ENCODE measurements around the gene USP34.

Gene USP34

DNA sequence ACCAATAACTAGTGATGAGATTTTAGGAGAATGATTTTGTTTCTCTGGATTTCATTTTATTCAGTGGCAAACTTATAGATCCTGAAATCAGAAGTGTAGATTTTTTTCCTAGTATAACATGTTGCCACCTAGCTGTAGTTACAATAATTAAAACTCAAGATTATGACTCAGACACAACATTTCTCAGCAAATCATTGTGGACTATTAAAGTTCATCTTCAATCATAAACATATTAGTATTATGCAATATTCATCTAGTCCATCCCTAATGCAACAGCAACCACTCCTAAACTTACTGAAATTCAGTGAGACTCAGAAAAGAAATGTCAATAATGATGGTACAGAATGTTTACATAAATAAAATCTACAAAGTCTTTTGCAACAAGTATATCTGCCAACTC, 51.3 kb downstream of the USP34 start:
- TF ChIP-seq TCF4 (CRISPR knock-in tag; IDR thresholded peaks at IDR 0.05; ENCODE audit: borderline replicate concordance) (no peak), ZFP3 (CRISPR knock-in tag; IDR thresholded peaks at IDR 0.05) (no peak), ISL1 (CRISPR knock-in tag; IDR thresholded peaks at IDR 0.05) (no peak), TOX (CRISPR knock-in tag; IDR thresholded peaks at IDR 0.05; ENCODE audit: borderline replicate concordance) (no peak), ESRRG (CRISPR knock-in tag; IDR thresholded peaks at IDR 0.05) (no peak), SNAI2 (CRISPR knock-in tag; IDR thresholded peaks at IDR 0.05) (no peak), CSDC2 (CRISPR knock-in tag; IDR thresholded peaks at IDR 0.05) (no peak), ZC3H10 (CRISPR knock-in tag; IDR thresholded peaks at IDR 0.05) (no peak)
- TF ChIP-seq, protein P1, sequence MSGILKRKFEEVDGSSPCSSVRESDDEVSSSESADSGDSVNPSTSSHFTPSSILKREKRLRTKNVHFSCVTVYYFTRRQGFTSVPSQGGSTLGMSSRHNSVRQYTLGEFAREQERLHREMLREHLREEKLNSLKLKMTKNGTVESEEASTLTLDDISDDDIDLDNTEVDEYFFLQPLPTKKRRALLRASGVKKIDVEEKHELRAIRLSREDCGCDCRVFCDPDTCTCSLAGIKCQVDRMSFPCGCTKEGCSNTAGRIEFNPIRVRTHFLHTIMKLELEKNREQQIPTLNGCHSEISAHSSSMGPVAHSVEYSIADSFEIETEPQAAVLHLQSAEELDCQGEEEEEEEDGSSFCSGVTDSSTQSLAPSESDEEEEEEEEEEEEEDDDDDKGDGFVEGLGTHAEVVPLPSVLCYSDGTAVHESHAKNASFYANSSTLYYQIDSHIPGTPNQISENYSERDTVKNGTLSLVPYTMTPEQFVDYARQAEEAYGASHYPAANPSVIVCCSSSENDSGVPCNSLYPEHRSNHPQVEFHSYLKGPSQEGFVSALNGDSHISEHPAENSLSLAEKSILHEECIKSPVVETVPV (CRISPR knock-in tag; IDR thresholded peaks at IDR 0.05), result no peak
- TF ChIP-seq, protein P2, sequence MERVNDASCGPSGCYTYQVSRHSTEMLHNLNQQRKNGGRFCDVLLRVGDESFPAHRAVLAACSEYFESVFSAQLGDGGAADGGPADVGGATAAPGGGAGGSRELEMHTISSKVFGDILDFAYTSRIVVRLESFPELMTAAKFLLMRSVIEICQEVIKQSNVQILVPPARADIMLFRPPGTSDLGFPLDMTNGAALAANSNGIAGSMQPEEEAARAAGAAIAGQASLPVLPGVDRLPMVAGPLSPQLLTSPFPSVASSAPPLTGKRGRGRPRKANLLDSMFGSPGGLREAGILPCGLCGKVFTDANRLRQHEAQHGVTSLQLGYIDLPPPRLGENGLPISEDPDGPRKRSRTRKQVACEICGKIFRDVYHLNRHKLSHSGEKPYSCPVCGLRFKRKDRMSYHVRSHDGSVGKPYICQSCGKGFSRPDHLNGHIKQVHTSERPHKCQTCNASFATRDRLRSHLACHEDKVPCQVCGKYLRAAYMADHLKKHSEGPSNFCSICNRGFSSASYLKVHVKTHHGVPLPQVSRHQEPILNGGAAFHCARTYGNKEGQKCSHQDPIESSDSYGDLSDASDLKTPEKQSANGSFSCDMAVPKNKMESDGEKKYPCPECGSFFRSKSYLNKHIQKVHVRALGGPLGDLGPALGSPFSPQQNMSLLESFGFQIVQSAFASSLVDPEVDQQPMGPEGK (CRISPR knock-in tag; IDR thresholded peaks at IDR 0.05; ENCODE audit: borderline replicate concordance), result no peak
- no peak for ATAC-seq

DNA sequence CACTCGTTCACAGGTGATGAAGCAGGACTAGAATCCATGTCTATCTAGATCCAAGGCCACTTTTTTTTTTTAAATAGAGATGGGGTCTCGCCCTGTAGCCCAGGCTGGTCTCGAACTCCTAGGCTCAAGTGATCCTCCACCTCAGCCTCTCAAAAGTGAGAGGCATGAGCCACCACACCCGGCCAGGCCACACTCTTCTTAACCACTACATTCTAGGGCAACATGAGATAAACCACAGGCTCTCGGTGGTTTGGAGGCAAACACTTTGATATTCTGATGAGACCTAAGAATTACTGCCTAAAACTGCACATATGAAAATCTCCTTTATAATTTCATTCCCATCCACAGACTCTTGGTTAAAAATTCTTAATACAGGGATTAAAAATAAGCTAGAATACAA, 51.8 kb downstream of the USP34 start:
- ATAC-seq, result no peak
- TF ChIP-seq SNAI2 (CRISPR knock-in tag; IDR thresholded peaks at IDR 0.05), result no peak
- TF ChIP-seq, protein P2 (CRISPR knock-in tag; IDR thresholded peaks at IDR 0.05; ENCODE audit: borderline replicate concordance), result no peak
- TF ChIP-seq BACH2 (CRISPR knock-in tag; IDR thresholded peaks at IDR 0.05; ENCODE audit: borderline replicate concordance), result no peak
- TF ChIP-seq ZFP3 (CRISPR knock-in tag; IDR thresholded peaks at IDR 0.05), result no peak
- TF ChIP-seq ZNF565 (CRISPR knock-in tag; conservative IDR thresholded peaks at IDR 0.05; ENCODE audit: low read depth), result no peak

DNA sequence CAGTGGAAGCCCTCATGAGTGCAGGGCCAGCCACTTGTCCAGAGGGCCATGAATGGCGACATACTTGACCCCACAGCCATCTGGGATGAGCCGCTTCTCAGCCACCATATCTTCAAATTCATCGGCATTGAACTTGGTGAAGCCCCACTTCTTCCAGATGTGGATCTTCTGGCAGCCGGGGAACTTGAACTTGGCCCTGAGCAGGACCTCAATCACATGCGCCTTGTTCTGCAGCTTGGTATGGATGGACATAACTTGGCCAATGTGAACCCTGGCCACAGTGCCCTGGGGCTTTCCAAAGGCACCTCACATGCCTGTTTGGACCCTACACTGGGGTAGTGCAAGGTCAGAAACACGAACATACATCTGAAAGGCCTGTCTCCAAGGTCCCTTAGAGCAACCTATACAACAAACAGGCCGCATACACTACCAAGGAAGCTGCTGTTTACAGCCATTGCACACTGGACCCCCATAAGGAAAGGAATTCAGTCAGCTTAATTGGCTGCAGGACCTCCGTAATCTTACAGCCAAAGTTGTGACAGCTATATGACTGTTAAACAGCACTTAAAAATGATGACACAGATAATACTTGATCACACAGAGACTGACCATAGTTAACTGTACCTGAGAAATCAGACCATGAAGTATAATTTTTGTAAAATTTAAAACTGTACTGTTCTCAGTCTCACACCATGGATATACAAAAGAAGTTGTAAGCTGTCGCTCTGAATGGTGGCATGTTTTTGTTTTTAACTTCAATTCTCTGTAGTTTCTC, 53.8 kb downstream of the USP34 start:
- TF ChIP-seq PPARA (CRISPR knock-in tag; IDR thresholded peaks at IDR 0.05; ENCODE audit: borderline replicate concordance) (no peak), ZFP30 (CRISPR knock-in tag; IDR thresholded peaks at IDR 0.05) (no peak), CSDC2 (CRISPR knock-in tag; IDR thresholded peaks at IDR 0.05) (no peak), ZFP3 (CRISPR knock-in tag; IDR thresholded peaks at IDR 0.05) (no peak), ZNF565 (CRISPR knock-in tag; conservative IDR thresholded peaks at IDR 0.05; ENCODE audit: low read depth) (no peak), TCF4 (CRISPR knock-in tag; IDR thresholded peaks at IDR 0.05; ENCODE audit: borderline replicate concordance) (no peak), ZNF70 (CRISPR knock-in tag; IDR thresholded peaks at IDR 0.05) (no peak), GLIS3 (CRISPR knock-in tag; IDR thresholded peaks at IDR 0.05) (no peak), ZC3H10 (CRISPR knock-in tag; IDR thresholded peaks at IDR 0.05) (no peak)
- TF ChIP-seq, protein P3, sequence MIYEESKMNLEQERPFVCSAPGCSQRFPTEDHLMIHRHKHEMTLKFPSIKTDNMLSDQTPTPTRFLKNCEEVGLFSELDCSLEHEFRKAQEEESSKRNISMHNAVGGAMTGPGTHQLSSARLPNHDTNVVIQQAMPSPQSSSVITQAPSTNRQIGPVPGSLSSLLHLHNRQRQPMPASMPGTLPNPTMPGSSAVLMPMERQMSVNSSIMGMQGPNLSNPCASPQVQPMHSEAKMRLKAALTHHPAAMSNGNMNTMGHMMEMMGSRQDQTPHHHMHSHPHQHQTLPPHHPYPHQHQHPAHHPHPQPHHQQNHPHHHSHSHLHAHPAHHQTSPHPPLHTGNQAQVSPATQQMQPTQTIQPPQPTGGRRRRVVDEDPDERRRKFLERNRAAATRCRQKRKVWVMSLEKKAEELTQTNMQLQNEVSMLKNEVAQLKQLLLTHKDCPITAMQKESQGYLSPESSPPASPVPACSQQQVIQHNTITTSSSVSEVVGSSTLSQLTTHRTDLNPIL (CRISPR knock-in tag; IDR thresholded peaks at IDR 0.05; ENCODE audit: low read depth), result no peak

DNA sequence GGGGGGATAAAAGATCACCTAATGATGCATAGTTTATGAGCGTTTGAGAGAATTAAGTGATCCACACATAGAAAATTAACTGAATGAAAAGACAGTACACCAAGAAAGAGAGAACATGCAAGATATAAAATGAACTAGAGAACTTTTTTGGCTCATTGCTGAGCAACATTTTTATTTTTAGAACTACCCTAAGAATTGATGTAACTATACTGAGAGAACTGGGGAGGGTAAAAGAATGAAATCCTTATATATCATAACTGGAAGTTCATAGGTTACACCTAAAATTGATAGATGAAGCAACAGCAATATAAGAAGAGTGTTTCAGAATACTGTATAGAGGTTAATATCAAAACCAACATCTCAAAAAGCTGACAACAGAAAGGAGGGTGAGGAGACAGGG, 55.6 kb downstream of the USP34 start:
- no peak for ATAC-seq

More for the DNA sequence above, 53.8 kb downstream of the USP34 start:
- ATAC-seq, result no peak

DNA sequence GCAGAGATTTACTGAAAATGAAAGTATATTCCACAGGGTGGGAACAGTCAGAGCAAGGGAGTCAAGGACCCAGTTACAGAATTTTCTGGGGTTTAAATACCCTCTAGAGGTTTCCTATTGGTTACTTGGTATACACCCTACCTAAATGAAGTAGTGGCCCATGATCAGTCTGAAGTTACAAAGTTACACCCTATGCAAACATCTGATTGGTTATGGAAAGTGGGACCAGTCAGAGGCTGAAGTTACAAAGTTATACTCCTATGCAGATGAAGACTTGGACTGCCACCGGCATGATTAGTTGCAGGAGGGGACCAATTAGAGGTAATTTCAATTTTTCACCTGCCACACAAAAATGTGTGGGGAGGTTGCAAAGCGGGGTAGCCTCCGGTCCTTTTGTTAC, 56.2 kb downstream of the USP34 start:
- TF ChIP-seq ZNF70 (CRISPR knock-in tag; IDR thresholded peaks at IDR 0.05) (no peak), OSR1 (CRISPR knock-in tag; IDR thresholded peaks at IDR 0.05) (no peak), ZNF8 (CRISPR knock-in tag; IDR thresholded peaks at IDR 0.05) (no peak), ZC3H10 (CRISPR knock-in tag; IDR thresholded peaks at IDR 0.05) (no peak), ZFP3 (CRISPR knock-in tag; IDR thresholded peaks at IDR 0.05) (no peak), TOX (CRISPR knock-in tag; IDR thresholded peaks at IDR 0.05; ENCODE audit: borderline replicate concordance) (no peak), CSDC2 (CRISPR knock-in tag; IDR thresholded peaks at IDR 0.05) (no peak), GLIS3 (CRISPR knock-in tag; IDR thresholded peaks at IDR 0.05) (no peak)
- TF ChIP-seq, protein P3 (CRISPR knock-in tag; IDR thresholded peaks at IDR 0.05; ENCODE audit: low read depth), result no peak
- ATAC-seq, result no peak

More for the DNA sequence above, 55.6 kb downstream of the USP34 start:
- TF ChIP-seq ZNF8 (CRISPR knock-in tag; IDR thresholded peaks at IDR 0.05), result no peak
- TF ChIP-seq CSDC2 (CRISPR knock-in tag; IDR thresholded peaks at IDR 0.05), result no peak
- no peak for TF ChIP-seq ESRRG (CRISPR knock-in tag; IDR thresholded peaks at IDR 0.05)
